ENCODE data around the gene CDH5.

CDH5 gene

GRCh38 chr16:66437391-66437945, 71.0 kb downstream of the CDH5 start:
- Histone ChIP-seq H3K36me3 (ENCODE audit: control insufficient read depth, insufficient read depth, low read length) (no peaks in the 10 kb centered on the region), H3K4me3 (replicated peaks; ENCODE audit: low read depth, low read length) (no peak overlapping the region), H3K27me3 (replicated peaks; ENCODE audit: control insufficient read depth, insufficient read depth, low read length) (no peaks in the 10 kb centered on the region; the same call in none of the 2 replicates)
- TF ChIP-seq CTCF (IDR thresholded peaks at IDR 0.05; ENCODE audit: insufficient read depth, low read length, poor library complexity, severe bottlenecking), result no peak
- no peak for DNase-seq (ENCODE audit: extremely low read depth, insufficient read length)

- no peak overlapping the region for H3K4me3 ChIP-seq (replicated peaks; ENCODE audit: low read depth, low read length)
- peaks cover 1% of the 10 kb centered on the region for H3K27me3 ChIP-seq (replicated peaks; ENCODE audit: control insufficient read depth, insufficient read depth, low read length)
- no peaks in the 10 kb centered on the region for H3K36me3 ChIP-seq (ENCODE audit: control insufficient read depth, insufficient read depth, low read length)
Observed at GRCh38 chr16:66438536-66438935, 72.0 kb downstream of the CDH5 start.

GRCh38 chr16:66439051-66439730, 72.7 kb downstream of the CDH5 start:
- TF ChIP-seq CTCF (IDR thresholded peaks at IDR 0.05; ENCODE audit: insufficient read depth, low read length, poor library complexity, severe bottlenecking), result no peak
- no peak for DNase-seq (ENCODE audit: extremely low read depth, insufficient read length)

More at GRCh38 chr16:66438536-66438935, 72.0 kb downstream of the CDH5 start:
- DNase-seq (ENCODE audit: extremely low read depth, insufficient read length), result no peak
- no peak for TF ChIP-seq CTCF (IDR thresholded peaks at IDR 0.05; ENCODE audit: insufficient read depth, low read length, poor library complexity, severe bottlenecking)

GRCh38 chr16:66440271-66440802, 73.8 kb downstream of the CDH5 start:
- H3K27me3 ChIP-seq (replicated peaks; ENCODE audit: control insufficient read depth, insufficient read depth, low read length), result peaks cover 1% of the 10 kb centered on the region
- no peaks in the 10 kb centered on the region for H3K36me3 ChIP-seq (ENCODE audit: control insufficient read depth, insufficient read depth, low read length)
- no peak for TF ChIP-seq CTCF (IDR thresholded peaks at IDR 0.05; ENCODE audit: insufficient read depth, low read length, poor library complexity, severe bottlenecking)
- no peak overlapping the region for H3K4me3 ChIP-seq (replicated peaks; ENCODE audit: low read depth, low read length)
- DNase-seq (ENCODE audit: extremely low read depth, insufficient read length), result no peak

More at GRCh38 chr16:66439051-66439730, 72.7 kb downstream of the CDH5 start:
- Histone ChIP-seq H3K36me3 (ENCODE audit: control insufficient read depth, insufficient read depth, low read length) (no peaks in the 10 kb centered on the region), H3K27me3 (replicated peaks; ENCODE audit: control insufficient read depth, insufficient read depth, low read length) (peaks cover 1% of the 10 kb centered on the region), H3K4me3 (replicated peaks; ENCODE audit: low read depth, low read length) (no peak overlapping the region)

- no peak for TF ChIP-seq CTCF (IDR thresholded peaks at IDR 0.05; ENCODE audit: insufficient read depth, low read length, poor library complexity, severe bottlenecking)
Observed at GRCh38 chr16:66440970-66441369, 74.5 kb downstream of the CDH5 start.

More at GRCh38 chr16:66440970-66441369, 74.5 kb downstream of the CDH5 start:
- DNase-seq (ENCODE audit: extremely low read depth, insufficient read length), result no peak
- no peak overlapping the region for H3K4me3 ChIP-seq (replicated peaks; ENCODE audit: low read depth, low read length)
- peaks cover 1% of the 10 kb centered on the region for H3K27me3 ChIP-seq (replicated peaks; ENCODE audit: control insufficient read depth, insufficient read depth, low read length)
- no peaks in the 10 kb centered on the region for H3K36me3 ChIP-seq (ENCODE audit: control insufficient read depth, insufficient read depth, low read length)

Measured in GM06990 (cell line).